Skeletal muscle cell (primary cell): Measurements from ENCODE around the gene ALPG.
"Not testable (repeated sequence)": the region's sequence is repeated elsewhere in the genome, so short reads cannot be mapped to it uniquely, and the experiment has no call there.

Experiments used
- DNase-seq: peaks from one replicate; pipeline ENCODE4 v3.0.0-alpha.2; 2010; ENCODE audit warnings: low read depth
- H3K4me3 ChIP-seq: 2 replicates; pipeline ENCODE4 v1.5.1; 2011; ENCODE audit warnings: low read depth, mild to moderate bottlenecking, control low read depth, low read length, moderate library complexity

ALPG gene

DNA sequence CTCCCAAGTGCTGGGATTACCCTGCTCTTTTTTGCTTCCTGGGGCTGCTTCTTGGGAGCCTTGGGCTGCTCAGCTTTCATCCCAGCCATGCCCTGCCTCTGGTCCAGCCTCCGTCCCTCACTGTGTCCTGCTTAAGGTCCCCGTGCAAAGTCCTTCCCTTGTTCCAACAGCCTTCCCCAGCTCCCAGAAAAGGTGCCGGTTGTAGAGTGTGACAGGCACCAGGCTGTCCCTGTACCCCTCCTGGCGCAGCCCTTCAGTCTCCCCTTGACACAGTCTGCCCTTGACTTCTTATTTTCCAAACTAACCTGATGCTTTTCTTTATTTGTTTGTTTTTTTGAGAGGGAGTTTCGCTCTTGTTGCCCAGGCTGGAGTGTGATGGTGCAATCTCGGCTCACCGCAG lies 29.2 kb downstream of the ALPG start:
- no peak for DNase-seq
- H3K4me3 ChIP-seq, result no peak overlapping the region

DNA sequence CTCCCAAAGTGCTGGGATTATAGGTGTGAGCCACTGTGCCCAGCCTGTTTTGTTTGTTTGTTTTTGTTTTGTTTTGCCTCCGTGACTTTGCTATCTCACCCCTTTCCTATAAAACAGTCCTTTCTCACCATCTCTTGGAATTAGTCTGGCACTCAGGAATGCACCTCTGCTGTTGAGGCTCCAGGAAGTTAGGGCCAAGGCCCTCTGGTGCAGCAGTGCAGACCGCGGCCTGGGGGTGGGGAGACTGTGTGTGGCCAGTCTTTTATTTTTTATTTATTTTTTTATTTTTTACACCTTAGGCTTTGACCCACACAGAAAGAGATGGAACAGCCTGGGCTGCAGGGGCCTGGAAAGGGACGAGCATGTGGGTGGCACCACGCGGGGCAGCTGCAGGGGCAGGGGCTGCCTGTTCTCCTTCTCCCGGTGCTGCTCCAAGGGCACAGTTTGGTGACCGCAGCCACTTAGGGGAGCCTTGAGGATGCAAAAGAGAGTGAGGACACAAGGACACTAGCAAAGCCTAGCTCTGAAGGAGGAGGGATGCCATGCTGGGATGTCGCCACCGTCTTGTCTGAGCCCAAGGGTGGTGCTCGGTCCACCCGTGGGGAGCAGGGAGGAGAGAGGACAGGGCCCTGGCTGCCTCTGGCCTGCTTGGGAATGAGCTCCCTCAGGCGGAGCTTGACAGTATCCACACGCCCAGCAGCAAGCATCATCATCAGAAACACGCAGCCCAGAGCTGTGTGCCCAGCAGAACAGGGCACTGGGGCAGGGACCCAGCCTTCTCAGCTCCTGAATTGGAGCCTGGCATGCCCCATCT lies 29.9 kb downstream of the ALPG start:
- H3K4me3 ChIP-seq, result no peak overlapping the region
- DNase-seq, result no peak

DNA sequence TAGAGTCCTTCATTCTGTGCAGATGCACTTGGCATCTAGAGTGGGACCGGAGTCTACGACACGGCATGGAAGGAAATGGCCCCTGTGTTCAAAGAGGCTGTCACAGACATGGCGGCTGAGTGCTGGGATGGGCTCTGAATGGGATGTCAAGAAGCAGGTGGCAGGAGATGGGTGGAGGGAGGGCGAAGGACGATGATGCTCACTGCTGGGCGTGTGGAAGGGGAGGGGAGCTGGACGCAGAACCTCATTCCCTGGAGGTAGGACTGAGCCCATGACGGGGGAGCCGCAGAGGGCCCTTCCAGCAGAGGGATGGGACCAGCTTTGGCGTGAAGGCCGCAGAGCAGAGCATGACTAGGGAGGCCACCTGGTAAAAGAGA lies 30.5 kb downstream of the ALPG start:
- no peak overlapping the region for H3K4me3 ChIP-seq
- no peak for DNase-seq

DNA sequence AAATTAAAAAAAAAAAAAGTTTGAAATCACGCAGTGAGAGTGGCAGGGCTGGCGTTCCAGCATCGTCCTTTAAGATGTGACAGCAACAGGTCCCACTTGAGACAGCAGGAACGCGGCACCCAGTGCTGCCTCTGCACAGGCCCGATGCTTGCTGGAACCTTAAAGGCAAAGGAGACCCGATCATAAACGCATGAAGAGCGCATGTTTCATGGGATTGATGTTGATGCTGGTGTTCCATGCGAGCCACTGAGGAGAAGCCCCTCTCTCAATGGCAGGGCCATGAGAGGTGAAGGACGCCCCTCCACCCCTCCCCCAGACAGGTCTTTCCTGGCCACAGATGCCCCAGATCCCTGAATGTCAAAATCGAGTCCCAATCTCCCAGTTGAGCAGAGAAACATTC lies 31.4 kb downstream of the ALPG start:
- DNase-seq, result no peak
- no peak overlapping the region for H3K4me3 ChIP-seq

DNA sequence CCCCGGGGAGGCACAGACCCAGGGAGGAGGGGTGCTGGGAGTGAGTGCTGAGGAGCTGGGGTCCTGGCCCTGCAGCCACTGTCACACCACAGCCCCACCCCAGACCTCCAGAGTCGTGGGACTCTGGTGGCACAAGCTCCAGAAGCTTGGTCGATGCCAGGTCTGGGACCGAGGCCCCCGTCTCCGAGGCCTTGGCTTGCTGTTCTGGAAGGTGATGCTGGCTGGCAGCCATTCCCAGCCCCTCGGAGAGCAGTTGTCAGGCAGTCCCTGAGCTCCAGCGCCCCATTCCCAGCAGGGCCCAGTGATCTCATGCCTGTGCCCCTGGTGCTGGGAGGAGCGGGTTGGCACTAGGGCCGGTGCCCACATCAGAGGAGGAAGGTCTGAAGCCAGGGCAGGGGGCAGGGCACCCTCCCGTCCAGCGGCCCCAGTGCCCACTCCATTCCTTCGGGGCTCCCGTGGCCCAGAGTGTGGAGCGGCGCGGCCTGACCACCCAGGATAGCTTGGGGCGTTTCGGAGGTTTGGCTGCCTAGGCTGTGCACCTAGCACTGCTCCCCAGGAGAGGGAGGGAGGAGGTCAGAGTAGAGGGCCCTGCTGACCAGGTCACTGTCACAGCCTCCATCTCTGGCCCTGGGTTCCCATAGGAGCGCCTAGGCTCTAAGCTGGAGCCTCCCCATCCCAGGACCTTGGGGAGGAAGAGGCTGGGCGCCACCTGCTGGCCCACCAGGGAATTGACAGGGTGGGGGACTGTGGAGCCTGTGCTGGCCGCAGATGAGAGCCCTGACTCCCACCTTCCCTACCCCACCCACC lies 32.5 kb downstream of the ALPG start:
- DNase-seq, result no peak
- no peak overlapping the region for H3K4me3 ChIP-seq

DNA sequence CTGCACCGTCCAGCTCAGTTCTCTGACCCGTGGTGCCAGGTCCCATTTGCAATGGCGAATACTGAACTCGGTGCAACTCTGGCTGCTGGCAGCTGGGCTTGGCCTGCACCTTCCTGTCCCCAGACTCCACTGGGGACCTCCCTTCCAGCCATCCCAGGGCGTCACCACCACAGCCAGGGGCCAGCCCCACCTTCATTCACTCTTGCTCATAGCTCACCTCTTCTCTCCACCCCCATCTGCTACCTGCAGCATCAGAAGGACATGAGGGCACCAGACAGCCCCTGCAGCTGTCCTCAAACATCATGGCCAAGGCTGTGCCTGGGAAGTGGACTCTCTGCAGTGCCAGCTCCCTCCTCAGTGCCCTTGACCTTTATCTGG lies 33.1 kb downstream of the ALPG start:
- H3K4me3 ChIP-seq, result no peak overlapping the region
- no peak for DNase-seq

DNA sequence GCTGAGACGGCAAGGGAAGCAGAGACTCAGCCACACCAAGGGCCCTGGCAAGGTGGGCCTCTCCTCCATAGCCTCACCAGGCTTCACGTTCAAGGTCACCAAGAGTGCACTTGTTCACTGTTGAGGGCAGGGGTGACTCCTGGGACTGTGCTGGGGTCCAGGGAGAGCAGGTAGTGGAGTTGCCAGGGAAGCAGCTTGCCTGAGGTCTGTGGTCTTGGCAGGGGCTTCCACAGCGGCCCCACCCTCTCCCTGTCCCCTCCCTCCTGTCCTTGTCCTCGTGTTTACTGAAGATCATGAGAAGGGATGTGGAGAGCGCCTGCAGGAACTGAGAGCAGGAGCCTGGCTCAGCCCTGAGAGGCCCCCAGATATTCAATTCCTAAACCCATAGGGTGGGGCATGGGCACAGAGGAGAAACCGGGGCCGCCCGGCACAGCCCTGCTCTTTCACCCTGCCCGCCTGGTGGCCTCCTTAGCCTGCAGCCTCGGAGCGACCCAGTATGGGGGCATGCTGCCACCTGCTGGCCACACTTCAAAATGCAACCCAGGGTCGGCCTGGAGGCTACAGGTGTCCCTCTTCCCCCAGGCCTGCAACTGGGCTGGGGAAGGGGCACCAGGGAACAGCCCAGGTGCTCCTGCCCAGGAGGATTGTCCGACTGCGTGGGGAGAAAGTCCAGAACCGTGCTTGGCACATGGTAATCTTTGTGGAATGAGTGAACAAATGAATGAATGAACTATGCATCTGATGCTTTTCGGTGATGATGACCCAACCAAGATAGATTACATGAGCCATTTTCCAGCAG lies 33.8 kb downstream of the ALPG start:
- H3K4me3 ChIP-seq, result not testable (repeated sequence)
- DNase-seq, result peak; percentile 9

DNA sequence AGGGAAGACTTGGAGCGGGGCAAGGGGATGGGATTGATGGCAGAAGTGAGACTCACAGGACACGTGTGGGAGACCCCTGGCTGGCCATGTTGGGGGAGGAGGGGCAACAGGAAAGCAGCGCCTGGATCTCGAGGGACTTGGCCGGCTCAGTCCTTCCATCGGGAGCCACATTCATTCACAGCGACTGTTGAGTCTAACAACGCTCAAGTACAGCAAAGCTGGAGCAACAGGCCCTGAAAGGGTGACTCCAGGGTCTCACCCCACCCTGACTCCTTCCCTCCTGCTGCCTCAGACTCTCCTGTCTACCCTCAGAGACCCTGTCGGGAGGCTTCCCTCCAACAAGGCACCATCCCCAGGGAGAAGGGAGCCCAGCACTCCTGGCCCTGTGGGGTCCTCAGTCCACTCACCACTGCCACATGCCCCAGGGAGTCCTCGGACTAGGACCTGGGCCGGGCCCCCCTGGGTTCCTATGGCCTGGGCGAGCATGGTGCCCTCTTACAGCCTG lies 34.6 kb downstream of the ALPG start:
- no peak for DNase-seq

DNA sequence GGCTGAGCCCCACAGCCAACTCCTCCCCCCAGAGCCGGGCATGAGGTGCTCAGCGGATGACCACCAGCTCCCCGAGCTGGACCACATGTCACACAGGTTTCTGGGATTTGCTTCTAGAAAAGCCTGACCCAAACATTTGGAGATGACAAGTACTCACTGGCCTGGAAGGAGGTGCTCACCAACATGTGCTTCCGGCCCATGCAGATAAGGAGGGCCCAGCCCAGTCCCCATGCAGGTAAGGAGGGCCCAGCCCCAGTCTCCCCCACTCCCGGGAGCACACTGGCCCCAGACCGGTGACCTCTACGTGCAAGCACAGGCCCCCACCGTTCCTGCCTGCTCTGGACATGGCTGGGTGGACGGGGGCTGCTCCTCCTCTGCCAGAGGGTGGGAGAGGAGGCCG lies 35.3 kb downstream of the ALPG start:
- H3K4me3 ChIP-seq, DNase-seq: not testable (repeated sequence)

More for the DNA sequence above, 34.6 kb downstream of the ALPG start:
- H3K4me3 ChIP-seq, result no peak overlapping the region

DNA sequence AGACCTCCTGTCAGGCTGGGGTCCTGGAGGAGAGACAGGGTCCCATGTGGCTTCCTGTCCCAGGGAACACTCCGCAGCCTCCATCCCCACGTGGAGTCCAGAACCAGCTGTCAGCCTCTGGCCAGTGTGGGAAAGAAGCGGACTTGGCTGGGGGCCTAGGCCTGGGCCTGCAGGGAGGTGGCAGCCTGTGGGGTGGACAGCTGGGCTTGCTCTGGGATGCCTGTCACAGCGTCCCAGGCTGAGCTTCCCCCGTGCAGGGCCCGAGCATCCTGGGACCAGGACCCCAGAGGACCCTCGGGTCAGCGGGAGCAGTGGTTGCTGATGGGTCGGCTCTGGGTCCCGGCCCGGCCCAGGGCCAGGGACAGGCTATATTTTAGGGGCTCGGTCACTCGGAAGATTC lies 35.8 kb downstream of the ALPG start:
- not testable (repeated sequence) for H3K4me3 ChIP-seq, DNase-seq

DNA sequence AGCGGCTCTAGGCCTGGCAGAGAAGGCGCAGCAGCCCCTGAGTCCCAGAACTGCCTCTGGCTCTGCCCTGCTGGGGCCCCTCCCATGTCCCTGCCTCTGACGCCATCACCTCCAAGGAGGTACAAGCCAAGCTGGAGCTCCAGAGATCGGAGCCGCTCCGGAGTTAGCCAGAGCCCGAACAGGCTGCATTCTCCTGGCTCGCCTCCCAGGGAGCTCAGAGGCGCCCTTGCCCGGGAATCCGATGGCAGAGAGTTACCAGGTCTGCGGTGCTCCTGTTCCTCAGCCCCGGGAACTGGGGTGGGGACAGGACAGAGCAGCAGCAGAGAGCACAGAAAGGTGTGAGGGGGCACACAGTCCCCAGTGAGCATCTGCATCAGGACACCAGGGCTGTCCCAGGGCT lies 36.4 kb downstream of the ALPG start:
- H3K4me3 ChIP-seq, DNase-seq: not testable (repeated sequence)

DNA sequence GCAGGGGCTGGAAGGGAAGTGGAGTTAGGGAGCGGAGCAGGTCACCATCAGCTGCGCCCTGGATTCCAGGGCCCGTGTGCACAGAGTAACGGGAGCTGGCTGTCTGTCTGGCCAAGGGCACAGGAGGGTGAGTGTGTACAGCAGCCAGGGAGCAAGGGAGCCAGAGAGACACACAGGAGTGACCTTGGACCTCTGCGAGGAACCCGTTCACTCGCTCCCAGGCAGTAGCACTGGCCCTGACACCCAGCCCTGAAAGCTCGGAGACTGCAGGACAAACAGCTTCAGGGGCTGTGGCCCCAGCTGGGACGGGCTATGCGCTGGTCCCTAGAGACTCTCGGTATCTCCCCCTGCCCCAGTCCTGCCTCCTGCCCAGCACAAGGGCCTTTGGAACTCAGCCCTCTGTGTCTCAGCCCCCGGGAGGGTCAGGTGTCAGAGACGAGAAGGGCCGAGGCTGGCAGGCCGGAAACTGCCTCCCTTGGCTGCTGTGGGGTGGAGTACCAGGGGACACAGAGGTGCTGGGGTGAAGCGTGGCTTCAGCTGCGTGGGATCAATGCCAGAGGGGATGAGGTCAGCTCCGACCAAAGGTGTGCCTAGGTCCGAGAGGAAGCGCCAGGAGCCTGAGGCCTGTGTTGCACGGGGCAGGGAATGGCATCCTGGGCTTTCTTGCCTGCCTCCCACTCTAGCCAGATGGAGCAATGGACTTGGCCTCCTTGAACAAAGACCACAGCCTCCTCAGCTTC lies 37.2 kb downstream of the ALPG start:
- not testable (repeated sequence) for H3K4me3 ChIP-seq

DNA sequence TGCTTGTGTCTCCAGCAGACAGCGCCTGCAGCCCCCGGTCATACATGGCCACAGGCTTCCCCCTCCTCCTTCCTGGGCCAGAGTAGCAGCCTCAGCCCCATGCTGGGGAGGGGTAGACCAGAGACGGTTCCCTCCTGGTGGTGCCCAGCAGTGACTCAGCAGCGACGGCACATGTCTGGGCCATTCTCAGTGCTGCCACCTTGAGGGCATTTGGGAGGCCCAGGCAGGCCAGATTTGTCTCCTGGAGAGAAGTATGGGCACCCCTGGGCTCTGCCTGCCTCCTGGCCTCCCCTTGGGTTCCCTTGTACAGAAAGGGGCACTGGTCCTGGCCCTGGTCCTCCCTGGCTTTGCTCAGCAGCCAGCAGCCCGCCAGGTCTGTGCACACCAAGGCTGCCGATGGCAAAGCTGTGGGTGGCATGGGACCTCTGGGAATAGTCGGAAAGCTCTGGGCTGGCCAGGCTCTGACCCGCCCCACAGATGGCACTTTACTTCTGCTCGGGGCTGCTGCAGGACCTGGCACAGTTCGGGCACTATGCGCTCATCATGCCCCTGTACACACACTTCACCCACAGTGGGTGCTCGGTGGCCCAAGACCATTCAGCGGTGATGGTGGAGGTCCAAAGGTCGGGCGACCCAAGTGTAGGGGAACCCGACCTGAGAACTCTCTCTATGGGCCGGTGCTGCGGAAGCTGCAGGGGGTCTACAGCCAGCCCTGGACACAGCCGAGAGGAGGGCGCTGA lies 37.9 kb downstream of the ALPG start:
- DNase-seq, result peak; percentile 6
- no peak overlapping the region for H3K4me3 ChIP-seq

More for the DNA sequence above, 37.2 kb downstream of the ALPG start:
- DNase-seq, result not testable (repeated sequence)

DNA sequence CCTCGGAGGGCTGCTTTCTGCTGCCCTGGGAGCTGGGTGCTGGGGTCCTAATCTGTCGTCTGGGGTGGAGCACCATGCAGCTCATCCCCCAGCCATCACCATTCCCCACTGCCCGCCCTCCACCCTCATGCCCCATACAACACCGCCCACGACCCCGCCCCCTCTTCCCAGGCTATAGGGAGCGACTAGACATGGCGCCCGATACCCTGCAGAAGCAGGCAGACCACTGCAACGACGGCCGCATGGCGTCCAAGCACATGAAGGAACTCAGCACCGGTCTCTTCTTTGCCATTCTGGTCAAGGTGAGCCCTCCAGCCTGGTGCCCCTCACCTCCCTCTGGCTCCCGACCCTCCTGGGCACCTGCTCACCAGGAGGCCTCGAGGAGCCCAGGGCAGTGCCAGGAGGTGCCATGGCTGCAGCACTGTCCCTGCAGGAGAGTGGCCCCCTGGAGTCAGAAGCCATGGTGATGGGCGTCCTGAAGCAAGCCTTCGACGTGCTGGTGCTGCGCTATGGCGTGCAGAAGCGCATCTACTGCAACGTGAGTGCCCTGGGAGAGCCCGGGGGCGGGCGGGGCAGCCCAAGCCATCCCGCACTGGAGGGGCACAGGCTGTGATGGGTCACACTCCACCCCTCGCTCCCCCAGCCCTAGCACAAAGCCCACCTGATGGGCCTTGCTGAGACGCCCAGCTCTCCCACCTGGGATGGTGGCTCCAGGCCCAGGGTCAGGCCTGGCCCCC lies 38.7 kb downstream of the ALPG start:
- H3K4me3 ChIP-seq, DNase-seq: not testable (repeated sequence)

DNA sequence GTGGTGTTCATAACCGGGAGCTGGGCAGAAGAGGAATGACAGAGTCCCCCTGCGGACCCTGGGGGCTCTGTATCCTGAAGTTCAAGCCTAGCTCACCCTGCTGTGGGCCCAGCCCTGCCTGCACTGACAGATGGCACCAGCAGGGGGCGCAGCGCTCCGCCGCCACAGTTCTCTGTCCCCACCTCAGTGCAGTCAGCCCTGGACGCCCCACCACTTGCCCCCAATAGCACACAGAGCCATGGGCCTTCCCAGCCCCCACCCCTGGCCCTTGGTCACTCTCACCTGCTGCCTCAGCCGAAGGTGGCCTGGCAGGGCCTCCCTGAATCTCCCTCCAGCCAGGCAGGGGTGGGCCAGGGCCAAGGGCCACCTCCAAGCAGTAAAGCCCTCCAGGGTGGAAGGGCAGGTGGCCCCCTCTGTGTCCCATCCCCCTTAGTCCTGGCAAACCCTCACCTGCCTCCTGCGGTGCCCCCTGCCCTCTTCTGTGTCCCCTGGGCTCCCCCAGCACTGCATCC lies 39.7 kb downstream of the ALPG start:
- not testable (repeated sequence) for H3K4me3 ChIP-seq, DNase-seq

DNA sequence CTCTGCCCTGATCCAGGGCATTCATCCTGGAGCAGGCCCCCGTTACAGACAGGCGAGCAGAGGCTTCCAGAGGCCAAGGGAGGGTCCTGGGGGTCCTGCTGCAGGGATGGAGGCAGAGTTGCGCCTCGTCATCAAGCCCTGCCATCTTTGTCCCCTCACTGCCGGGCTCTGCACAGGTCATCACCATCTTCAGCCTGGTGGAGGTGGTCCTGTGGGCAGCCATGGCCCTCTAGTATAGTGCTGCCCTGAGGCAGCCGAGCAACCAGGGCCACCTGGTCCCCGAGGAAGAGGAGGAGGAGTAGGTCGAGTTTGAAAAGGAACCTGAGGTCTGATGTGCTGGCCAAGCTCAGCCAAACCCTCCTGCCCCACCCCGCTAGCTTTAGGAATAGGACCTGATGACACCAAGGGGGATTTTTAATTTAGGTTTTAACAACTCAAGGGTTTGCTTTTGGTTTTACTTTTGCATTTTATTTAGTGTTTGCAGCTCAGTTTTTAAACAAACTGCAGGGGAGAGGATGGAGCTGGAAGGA lies 40.5 kb downstream of the ALPG start:
- DNase-seq, result no peak

DNA sequence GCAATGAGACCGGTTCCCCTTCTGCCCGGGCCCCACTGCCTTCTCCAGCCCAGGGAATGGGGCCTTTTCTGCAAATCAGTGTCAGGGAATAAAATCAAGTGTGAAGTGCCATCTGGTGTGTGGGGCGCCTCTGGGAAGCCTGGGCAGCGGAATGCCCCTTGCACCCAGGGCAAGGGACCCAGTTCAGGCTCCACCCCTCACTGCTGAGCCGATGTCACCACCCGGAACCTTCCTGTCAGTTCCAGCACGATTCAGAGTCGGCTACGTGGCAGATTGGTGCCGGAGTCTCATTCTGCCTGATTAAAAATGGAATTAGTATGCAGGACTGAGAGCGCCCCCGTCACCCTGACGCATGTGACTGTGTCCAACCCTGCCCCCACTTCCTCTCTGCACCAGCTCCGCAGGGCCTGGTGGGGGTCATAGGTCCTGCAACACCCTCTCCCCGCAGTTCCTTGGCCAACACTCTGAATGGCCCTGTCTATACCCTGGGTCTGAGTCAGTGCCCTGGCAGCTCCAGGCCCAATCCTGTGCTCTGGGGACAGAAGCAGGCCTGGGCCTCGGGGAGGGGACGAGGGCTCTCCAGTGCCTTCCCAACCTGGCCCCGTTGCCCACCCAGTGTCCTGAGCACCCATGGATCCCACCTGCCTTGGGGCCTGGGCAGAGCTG lies 41.1 kb downstream of the ALPG start:
- DNase-seq, result no peak
- no peak overlapping the region for H3K4me3 ChIP-seq

More for the DNA sequence above, 40.5 kb downstream of the ALPG start:
- no peak overlapping the region for H3K4me3 ChIP-seq
